ENCODE results near the gene TEX53.

Gene TEX53

GRCh38 chr9:114638404-114638803, 19.2 kb downstream of the TEX53 start:
- Histone ChIP-seq H3K36me3 (ENCODE audit: low read length) (0 out of 2 replicates have a peak, but pooled peaks cover 3% of the 10 kb centered on the region), H2AFZ (ENCODE audit: low read depth, low read length, severe bottlenecking) (no peak overlapping the region), H3K9me3 (ENCODE audit: insufficient read depth, low read length) (no peaks in the 10 kb centered on the region), H3K9ac (ENCODE audit: low read length) (no peak overlapping the region), H3K27me3 (ENCODE audit: low read length) (no peaks in the 10 kb centered on the region), H3K4me2 (ENCODE audit: low read depth, low read length, poor library complexity, severe bottlenecking) (no peak overlapping the region), H3F3A (ENCODE audit: insufficient read depth) (no peaks in the 10 kb centered on the region), H3K4me3 (ENCODE audit: insufficient read depth, low read length, poor library complexity, severe bottlenecking) (no peak overlapping the region), H4K20me1 (ENCODE audit: low read depth, low read length) (no peaks in the 10 kb centered on the region), H3K79me2 (ENCODE audit: insufficient read depth, low read length) (no peaks in the 10 kb centered on the region), H3K27ac (ENCODE audit: low read depth, low read length) (no peak overlapping the region), H3K9me2 (replicated peaks; ENCODE audit: insufficient read depth, low read length) (no peaks in the 10 kb centered on the region)
- TF ChIP-seq CTCF (IDR thresholded peaks at IDR 0.05; ENCODE audit: insufficient read depth, low read length, poor library complexity, severe bottlenecking), result no peak
- no peak for TF ChIP-seq EZH2phosphoT487 (conservative IDR thresholded peaks at IDR 0.05; ENCODE audit: low read length)

GRCh38 chr9:114634387-114634786, 23.2 kb downstream of the TEX53 start:
- H2AFZ ChIP-seq (ENCODE audit: low read depth, low read length, severe bottlenecking), result no peak overlapping the region
- H3K9me2 ChIP-seq (replicated peaks; ENCODE audit: insufficient read depth, low read length), result no peaks in the 10 kb centered on the region
- no peaks in the 10 kb centered on the region for H3K27me3 ChIP-seq (ENCODE audit: low read length)
- TF ChIP-seq EZH2phosphoT487 (conservative IDR thresholded peaks at IDR 0.05; ENCODE audit: low read length) (no peak), CTCF (IDR thresholded peaks at IDR 0.05; ENCODE audit: insufficient read depth, low read length, poor library complexity, severe bottlenecking) (no peak)
- no peak overlapping the region for H3K9ac ChIP-seq (ENCODE audit: low read length)
- H4K20me1 ChIP-seq (ENCODE audit: low read depth, low read length), result no peaks in the 10 kb centered on the region
- H3K27ac ChIP-seq (ENCODE audit: low read depth, low read length), result no peak overlapping the region
- no peaks in the 10 kb centered on the region for H3K79me2 ChIP-seq (ENCODE audit: insufficient read depth, low read length)
- no peak overlapping the region for H3K4me2 ChIP-seq (ENCODE audit: low read depth, low read length, poor library complexity, severe bottlenecking)
- H3K9me3 ChIP-seq (ENCODE audit: insufficient read depth, low read length), result no peaks in the 10 kb centered on the region
- H3F3A ChIP-seq (ENCODE audit: insufficient read depth), result no peaks in the 10 kb centered on the region
- 0 out of 2 replicates have a peak, but pooled peaks cover 6% of the 10 kb centered on the region for H3K36me3 ChIP-seq (ENCODE audit: low read length)
- H3K4me3 ChIP-seq (ENCODE audit: insufficient read depth, low read length, poor library complexity, severe bottlenecking), result no peak overlapping the region

- H3K4me2 ChIP-seq (ENCODE audit: low read depth, low read length, poor library complexity, severe bottlenecking), result no peak overlapping the region
- H3K79me2 ChIP-seq (ENCODE audit: insufficient read depth, low read length), result no peaks in the 10 kb centered on the region
- no peaks in the 10 kb centered on the region for H3K9me2 ChIP-seq (replicated peaks; ENCODE audit: insufficient read depth, low read length)
- H3K27ac ChIP-seq (ENCODE audit: low read depth, low read length), result no peak overlapping the region
- no peaks in the 10 kb centered on the region for H3F3A ChIP-seq (ENCODE audit: insufficient read depth)
- no peaks in the 10 kb centered on the region for H3K27me3 ChIP-seq (ENCODE audit: low read length)
- no peaks in the 10 kb centered on the region for H3K9me3 ChIP-seq (ENCODE audit: insufficient read depth, low read length)
- peaks cover 6% of the 10 kb centered on the region; the same call in 1 of the 2 replicates for H3K36me3 ChIP-seq (ENCODE audit: low read length)
- TF ChIP-seq EZH2phosphoT487 (conservative IDR thresholded peaks at IDR 0.05; ENCODE audit: low read length), result no peak
- no peak for TF ChIP-seq CTCF (IDR thresholded peaks at IDR 0.05; ENCODE audit: insufficient read depth, low read length, poor library complexity, severe bottlenecking)
- H3K4me3 ChIP-seq (ENCODE audit: insufficient read depth, low read length, poor library complexity, severe bottlenecking), result no peak overlapping the region
- H4K20me1 ChIP-seq (ENCODE audit: low read depth, low read length), result no peaks in the 10 kb centered on the region
- no peak overlapping the region for H3K9ac ChIP-seq (ENCODE audit: low read length)
- no peak overlapping the region for H2AFZ ChIP-seq (ENCODE audit: low read depth, low read length, severe bottlenecking)
Measured at GRCh38 chr9:114633438-114634089, 24.0 kb downstream of the TEX53 start.

Measured in SU-DHL-6 (cell line).